HG03064 (cell line): Measurements from ENCODE around the gene PREX1.

Experiments
- ATAC-seq: cut with Tn5 transposase; IDR thresholded peaks from one replicate; pipeline ENCODE4 v1.9.1; 2021; ENCODE audit warnings: low read depth; ENCODE audit not compliant: unreplicated experiment

PREX1 gene

DNA sequence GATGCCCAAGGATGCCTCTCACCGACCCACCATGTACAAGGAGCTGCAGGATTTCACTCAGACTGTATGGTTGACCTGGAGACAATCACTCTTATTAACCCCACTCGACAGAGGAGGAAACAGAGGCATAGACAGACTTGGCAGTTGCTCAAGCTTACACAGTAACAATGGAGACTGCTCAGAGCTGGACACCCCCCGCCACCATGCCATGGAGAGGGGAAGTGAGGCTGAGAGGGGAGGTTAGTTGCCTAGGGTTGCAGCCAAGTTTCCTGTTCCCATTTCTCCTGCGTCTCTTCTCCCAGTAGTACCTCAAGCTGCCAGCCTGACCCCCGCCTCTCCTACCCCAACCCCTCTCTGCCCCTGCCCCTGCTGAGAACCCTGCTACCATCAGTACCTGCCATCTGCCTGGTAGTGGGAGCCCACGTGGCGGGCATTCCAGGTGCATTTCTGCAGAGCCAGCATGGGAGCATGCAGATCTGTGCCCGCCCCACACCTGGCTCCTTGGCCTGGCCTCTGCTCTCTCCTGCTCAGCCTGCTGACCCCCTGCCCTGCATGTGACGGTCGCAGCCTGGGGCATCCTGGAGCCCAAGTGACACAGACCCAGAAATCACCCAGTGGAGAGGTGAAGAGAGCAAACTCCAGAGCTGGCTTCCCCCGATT, 157.7 kb downstream of the PREX1 start:
- no peak for ATAC-seq

DNA sequence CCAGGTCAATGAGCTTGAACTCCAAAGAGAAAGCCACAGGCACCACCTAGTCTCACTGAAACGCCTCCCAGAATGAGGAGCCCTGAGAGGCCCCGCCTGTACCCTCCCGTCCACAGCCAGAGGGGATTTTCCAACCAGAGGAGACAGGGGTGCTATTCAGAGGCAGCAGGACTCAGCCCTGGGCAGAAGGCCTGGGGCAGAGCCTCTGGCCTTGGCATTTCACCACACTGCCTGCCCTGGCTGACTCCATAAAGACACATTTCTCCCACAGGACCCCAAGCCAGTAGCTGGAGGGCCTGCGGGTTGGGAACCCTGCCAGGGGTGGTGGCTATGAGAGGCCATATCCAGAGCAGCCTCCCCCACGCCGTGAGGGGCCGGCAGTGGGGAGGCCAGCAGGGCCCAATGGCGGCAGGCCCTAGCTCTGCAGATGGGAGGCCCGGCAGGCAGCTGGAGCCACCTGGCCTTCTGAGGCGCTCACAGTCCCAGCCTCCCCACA, 159.3 kb downstream of the PREX1 start:
- ATAC-seq = no peak

DNA sequence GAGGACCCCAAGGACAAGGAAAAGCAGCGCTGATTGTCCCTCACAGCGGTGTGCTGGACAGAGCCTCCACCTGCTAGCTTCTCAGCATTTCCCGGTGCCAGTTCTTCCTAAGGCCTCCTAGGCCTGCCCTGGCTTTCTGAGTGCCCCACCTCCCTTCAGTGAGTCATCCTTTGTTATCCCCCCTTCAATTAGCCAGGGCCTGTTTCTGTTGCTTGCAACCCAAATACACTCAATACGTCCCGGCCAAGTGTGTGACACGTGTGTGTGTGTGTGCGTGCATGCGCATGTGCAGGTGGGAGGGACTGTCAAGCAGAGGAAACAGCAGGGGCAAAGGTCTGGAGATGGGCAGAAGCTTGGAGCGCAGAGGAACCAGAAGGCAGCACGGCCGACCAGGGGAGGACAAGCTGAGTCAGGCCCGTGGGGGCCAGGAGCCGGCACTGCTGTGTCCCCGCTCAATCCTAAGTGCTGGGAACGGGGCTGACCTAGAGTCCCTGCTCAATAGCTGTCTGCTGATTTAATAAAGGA, 159.8 kb downstream of the PREX1 start:
- no peak for ATAC-seq

DNA sequence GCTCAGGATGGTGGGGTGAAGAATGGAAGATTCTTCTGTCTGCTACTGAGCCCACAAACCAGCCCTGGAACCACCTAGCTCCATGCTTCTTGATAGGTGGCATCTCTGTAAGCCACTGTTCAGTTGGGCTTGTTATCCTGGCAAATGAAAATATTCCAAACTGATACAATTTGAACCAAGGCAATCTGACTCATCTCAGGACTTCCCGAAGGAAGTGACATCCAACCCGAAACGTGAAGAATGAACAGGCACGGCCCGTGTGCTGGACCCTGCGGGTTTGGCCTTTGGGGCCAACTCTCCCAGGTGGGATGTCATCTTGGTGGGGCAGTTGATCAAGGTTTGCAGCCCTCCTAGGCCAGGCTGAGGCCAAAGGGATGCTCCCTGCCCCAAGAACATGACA, 160.3 kb downstream of the PREX1 start:
- no peak for ATAC-seq

DNA sequence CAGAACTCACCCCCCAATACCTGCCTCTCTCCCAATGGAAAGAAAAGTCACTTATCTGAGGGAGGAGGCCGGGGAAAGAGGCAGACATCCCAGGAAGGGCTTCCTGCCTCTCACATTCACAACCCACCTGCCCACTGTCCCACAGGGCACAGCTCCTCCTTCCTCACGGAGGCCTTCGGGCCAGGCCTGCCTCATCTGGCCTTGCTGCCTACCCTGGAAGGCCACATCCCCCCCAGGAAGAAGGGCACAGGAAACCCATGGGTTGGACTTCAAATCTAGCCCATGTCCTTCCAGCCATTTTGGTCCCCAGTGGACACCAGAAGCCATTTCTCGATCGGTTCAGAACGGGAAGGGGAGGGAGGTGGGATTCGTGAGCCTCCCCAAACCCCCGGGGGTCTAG, 162.0 kb downstream of the PREX1 start:
- no peak for ATAC-seq

DNA sequence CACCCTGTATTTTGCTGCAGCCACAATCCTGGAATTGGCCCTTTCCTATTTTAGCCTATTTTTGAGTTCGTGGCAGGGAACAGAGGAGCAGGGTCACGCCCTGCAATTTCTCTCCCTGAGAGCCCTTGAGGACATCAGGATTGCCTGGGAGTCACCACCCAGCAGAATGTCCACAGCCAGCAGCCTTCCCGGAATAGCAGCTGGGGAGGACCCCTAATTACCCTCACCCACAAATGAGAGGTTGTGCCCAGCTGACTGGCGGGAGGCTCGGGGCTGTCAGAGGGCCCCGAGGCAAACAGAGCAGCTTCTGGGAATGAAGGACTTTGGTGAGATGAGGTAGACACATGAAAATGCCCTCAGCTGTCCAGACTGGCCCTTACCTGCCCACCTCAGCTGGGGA, 165.1 kb downstream of the PREX1 start:
- ATAC-seq = no peak

DNA sequence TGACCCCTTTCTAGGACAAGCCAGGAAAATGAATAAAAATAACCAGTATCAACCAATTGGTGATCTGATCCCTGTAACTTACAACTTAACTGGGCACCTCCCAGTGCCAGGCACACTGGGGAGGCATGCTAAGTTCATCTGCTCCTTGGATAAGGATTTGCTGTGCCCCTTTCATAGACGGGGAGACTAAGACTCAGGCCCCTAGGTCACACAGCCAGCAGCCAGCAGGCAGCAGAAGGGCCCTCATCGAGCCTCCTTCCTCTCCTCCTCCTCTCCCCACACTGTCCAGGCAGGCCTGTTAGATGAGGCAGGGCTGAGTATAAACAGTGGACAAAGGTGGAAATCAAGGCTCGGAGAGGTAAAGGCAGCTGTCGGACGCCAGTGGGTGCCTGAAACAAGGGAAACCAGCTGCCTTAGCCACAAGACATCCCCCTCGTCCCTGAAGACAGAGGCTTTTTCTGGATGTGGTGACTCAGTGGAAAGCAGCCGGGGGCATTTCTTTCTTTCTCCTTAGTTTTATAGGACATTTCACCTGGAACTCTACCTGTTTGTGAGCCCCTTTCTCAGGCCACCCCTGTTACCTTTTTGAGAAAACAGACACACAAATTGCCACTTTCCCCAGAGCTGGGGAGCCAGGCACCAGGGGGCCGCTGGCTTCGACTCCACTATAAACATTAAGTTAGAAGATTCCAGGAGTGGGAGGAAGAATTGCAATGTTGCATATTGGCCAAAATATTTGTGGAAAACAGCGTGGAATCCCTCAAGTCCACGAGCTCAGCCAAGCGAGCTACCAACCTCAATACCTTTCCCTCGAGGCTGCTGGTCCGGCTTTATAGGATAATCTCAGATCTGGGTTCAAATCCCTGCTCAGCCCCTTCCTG, 166.0 kb downstream of the PREX1 start:
- ATAC-seq = no peak

DNA sequence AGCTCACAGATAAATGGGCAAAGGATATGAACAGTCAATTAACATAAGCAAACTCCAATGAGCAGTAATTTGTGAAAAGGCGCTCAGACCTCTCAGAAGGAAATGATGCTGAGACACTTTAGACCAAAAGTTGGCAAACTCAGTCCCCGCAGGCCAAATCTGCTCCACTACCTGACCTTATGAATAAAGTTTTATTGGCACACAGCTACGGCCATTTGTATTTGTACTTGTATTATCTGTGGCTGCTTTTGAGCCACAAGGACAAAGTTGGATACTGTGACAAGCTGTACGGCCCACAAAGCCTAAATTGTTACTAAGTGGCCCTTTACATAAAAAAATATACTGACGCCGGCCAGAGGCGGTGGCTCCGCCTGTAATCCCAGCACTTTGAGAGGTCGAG, 167.0 kb downstream of the PREX1 start:
- ATAC-seq = no peak

DNA sequence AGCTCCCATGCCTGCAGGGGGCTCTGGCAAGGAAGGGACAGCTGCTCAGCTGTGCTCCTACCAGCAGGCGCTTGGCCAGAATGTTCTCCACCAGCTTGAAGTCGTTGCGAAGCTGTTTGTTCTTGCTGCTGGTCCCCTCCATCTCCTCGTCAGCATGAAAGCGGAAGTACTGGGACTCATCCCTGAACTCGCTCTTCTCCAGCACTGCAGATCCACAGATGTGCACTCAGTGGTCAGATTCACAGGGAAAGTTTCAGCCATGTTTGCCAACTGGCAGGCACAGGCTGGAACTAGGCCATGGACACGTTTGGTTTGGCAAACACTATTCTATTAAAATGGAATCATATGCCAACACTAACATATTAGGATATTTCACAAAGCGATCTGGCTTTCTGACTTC, 167.9 kb downstream of the PREX1 start:
- ATAC-seq = no peak

DNA sequence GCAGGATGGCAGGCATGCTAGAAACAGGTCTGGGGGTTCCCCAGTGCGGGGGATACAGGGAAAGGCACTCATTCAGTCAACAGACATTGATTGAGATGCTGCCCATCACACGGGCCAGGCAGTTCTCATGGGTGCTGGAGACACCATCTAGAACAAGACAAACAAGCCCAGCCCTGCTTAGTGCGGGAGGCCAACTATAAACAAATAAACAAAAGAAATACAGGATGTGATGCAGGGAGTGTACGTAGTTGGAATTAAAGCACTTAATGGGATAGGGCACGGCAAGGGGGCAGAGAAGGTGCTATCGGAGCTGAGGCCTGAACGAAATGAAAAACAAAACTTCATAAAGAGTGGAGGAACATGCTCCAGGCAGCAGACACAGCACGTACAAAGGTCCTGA, 169.3 kb downstream of the PREX1 start:
- ATAC-seq = no peak

DNA sequence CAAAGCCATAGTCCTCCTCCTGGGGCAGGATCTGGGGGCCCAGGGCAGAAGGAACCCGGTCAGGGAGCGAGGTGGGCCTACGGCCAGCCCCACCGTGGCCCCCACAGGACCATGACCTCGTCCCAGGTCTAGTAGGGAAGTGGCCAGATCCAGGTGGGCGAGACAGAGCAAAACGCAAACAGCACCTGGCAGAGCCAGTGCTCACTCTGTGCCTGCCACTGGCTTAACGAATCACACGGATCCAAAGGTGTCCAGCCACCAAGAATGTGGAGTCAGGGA, 169.7 kb downstream of the PREX1 start:
- ATAC-seq = no peak

DNA sequence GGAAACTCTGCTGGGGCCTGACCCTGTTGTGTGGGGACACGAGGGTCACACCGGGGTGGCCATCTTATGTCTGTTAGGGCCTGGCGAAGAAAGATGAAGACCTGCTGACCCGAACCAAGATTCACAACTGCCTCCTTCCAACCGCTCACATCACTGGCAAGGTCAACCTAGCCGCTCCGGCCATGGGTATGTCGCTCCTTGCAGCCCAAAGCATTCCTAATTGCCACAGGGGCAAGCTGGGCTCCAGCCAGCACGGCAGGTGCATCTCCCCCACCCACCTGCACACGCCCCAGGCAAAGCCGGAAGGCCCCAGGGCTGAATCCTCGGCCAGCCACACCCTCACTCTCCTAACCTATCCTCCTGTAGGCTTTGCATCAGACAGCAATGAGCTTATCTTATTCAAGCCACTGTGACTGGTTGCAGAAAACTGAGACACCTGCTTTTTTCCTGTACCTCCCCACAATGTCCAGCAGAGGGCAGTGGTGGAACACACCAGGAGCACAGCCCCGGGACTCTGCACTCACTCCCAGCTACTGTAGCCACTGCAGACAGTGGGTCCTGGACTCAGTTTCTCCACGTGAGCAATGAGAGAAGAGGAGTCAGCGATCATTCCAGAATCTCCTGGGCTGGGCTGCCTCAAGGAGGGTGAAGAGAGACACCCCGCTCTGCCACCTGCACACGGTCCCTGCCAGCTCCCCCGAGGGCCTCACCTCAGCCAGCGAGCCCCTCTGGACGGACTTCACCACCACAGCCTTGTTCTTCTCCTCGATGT, 170.2 kb downstream of the PREX1 start:
- no peak for ATAC-seq

DNA sequence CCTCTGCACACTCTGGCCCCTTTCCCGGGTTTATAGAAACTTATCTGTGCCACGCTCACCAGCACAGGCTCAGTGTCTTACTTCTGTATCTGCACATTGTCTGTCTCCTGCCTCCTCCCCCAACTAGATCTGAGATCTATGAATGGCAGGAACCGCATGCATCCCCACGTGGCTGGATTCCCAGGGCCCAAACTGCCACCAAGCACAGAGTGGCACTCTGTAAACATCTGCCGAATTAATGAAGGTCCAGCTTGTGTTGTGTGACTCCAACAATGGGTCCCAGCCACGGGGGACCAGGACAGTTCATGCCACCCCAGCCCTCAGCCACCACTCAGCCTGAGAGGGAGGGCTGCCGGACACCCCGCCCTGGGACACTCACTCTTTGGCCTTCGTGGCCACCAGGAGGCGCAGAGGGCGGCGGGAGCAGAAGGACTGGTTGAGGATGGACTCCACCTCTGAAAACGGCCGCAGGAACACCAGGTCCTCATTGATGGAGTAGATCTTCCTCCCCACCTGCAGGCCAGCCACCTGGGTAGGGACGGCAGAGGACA, 171.1 kb downstream of the PREX1 start:
- no peak for ATAC-seq

DNA sequence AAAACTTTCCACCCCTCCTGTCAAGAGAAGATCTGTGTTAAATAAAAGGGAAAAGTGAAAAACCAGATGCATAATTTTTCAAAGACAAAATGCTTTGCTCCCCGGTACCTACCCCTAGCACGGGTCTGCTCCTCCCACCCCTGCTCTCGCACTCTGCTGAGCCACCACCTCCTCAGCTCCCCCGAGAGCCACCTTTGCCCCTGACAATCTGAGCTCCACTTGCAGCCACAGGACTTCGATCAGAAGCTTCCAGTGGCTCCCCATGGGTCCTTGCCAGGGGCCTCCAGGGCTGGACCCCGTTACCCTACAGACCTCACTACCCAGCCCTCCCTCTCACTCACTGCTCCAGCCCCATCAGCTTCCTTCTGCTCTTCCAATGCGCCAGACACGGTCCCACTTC, 171.7 kb downstream of the PREX1 start:
- ATAC-seq = no peak

DNA sequence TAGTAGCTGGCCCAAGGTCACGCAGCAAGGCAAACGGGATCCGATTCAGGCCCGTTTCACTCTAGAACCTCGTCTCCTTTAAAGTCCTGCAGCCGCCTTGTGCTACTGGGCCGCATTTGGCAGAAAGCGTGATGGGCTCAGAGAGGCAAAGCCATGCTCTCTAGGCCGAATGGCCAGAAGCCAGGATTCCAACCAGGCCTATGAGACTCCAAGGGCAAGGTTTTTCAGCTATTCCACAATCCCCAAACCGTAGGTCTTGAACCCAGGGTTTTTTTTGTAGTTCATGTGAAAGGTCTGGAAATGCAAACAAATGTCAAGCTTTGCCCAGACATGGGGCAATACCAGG, 174.1 kb downstream of the PREX1 start:
- ATAC-seq = no peak

DNA sequence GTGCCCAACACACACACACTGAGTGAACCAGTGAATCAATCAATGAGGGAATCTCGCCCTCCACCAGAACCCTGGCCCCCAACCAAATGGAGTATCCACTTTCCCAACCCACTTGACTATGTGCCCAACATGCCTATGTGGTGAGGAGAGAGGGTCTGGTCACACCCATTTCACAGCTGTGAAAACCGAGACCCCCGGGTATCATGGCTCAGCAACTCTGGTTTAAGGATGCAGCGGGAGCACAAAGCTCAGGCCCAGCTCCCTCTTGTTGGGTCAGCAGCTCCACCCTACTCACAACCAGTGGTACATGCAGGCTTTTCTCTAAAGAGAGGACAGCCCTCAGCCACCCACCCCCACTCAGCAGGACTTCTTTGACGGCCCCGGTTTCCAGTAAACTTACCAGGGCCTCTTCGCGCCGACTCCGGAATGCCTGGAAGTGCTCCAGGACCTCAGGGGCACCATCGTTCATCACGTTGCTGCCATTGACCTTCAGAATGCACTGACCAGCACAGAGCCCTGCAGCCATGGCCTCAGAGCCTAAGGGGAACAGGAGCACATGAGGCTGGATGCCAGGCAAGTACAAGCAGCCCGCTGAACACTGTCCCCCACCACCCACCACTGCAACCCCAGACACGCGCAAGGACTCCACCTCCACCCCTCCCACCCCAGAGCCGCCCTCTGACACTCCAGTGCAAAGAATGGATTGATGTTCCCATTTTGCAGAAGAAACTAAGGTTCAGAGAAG, 174.7 kb downstream of the PREX1 start:
- ATAC-seq = no peak

DNA sequence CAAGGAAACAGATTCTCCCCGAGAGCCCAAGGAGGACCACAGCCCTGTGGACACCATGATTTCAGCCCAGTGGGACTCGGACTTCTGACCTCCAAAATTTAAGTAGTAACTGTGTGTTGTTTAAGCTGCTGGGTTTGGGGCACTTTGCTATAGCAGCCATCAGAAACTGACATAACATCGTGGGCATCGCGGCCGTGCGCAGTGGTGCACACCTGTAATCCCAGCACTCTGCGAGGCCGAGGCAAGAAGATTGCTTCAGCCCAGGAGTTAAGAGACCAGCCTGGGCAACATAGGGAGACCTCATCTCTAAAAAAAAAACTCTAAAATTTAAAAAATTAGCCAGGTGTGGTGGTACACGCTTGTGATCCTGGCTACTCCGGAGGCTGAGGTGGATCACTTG, 175.8 kb downstream of the PREX1 start:
- no peak for ATAC-seq

DNA sequence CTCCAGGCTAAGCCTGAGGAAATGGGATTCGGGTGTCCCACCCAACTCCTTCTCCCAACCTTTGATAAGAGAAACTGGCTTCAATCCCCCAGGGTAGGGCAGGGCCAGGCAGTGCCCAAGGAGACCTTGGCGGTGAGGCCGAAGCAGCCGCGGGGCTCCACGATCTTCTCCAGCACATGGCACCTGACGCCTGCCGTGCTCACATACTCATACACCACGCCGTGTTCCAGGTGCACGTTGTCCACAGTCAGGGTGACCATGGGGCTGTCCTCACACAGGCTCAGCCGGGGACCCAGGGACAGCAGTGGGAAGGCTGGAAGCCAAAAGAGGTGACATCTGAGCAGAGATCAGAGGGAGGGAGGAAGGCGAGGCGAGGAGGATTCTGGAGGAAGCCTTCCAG, 176.5 kb downstream of the PREX1 start:
- ATAC-seq = no peak

DNA sequence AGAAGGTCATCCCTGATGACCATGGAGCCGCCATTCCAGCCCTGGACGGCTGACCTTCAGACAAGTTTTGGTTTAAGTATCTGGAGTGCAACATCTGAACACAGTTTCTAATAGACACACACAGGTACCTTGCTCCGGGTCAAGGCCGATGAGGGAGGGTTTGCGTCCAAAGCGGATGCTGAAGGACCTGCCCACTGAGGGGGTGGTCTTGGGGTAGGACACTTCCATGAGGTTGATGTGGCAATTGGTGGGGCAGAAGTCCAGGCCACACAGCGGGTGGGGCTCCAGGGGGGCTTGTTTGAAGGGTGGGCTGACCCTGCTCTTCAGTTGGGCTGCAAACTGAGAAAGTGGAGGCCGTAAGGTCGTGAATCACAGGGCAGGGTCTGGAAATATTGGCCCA, 177.9 kb downstream of the PREX1 start:
- no peak for ATAC-seq

DNA sequence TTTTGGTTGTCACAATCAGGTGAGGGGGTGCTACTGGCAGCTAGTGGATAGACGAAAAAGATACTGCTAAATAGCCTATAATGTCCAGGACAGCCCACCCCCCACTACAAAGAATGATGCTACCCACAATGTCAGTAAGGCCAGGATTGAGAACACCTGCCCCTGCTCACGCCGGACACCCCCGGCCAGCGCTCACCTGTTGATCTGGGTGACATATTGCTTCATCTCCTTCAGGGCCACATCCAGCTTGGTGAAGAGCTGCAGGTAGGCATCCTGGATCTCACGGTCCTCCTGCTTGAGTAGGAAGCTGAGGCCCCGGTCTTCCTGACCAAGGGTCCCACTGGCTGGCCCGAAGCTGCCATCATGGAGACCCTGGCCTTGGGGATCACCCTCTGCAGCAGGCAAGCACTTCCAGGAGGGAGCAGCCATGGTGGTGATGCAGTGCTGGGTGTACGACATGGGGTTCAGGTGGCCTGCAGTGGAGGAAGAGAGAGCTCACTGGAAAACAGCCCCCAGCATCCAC, 178.6 kb downstream of the PREX1 start:
- no peak for ATAC-seq
